ENCODE data around the gene NOSTRIN. TPM values are rescaled to one million over a fixed set of nuclear protein-coding genes. Genes with fewer than 3 reads are reported as not detected.

NOSTRIN gene, protein sequence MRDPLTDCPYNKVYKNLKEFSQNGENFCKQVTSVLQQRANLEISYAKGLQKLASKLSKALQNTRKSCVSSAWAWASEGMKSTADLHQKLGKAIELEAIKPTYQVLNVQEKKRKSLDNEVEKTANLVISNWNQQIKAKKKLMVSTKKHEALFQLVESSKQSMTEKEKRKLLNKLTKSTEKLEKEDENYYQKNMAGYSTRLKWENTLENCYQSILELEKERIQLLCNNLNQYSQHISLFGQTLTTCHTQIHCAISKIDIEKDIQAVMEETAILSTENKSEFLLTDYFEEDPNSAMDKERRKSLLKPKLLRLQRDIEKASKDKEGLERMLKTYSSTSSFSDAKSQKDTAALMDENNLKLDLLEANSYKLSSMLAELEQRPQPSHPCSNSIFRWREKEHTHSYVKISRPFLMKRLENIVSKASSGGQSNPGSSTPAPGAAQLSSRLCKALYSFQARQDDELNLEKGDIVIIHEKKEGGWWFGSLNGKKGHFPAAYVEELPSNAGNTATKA
- polyA plus RNA-seq (not detected in 3 replicates), polyA minus RNA-seq (not detected in 3 replicates)
- polyA plus RNA-seq (2011; ENCODE audit: low read depth): not detected
- not detected in 2 replicates for polyA plus RNA-seq (2011; cell fraction: cytosol; rRNA removed)
- polyA plus RNA-seq (2011; cell fraction: nucleus; rRNA removed): not detected in 2 replicates
- polyA plus RNA-seq (2012; ENCODE audit: low replicate concordance): 0.05 TPM in 1 of 2 replicates, not detected in the other
- not detected for polyA minus RNA-seq (2011; cell fraction: cytosol; rRNA and poly(A)+ RNA removed)
- 2.2 TPM in 1 of 2 replicates, not detected in the other for polyA minus RNA-seq (2011; cell fraction: nucleus; rRNA and poly(A)+ RNA removed)

DNA sequence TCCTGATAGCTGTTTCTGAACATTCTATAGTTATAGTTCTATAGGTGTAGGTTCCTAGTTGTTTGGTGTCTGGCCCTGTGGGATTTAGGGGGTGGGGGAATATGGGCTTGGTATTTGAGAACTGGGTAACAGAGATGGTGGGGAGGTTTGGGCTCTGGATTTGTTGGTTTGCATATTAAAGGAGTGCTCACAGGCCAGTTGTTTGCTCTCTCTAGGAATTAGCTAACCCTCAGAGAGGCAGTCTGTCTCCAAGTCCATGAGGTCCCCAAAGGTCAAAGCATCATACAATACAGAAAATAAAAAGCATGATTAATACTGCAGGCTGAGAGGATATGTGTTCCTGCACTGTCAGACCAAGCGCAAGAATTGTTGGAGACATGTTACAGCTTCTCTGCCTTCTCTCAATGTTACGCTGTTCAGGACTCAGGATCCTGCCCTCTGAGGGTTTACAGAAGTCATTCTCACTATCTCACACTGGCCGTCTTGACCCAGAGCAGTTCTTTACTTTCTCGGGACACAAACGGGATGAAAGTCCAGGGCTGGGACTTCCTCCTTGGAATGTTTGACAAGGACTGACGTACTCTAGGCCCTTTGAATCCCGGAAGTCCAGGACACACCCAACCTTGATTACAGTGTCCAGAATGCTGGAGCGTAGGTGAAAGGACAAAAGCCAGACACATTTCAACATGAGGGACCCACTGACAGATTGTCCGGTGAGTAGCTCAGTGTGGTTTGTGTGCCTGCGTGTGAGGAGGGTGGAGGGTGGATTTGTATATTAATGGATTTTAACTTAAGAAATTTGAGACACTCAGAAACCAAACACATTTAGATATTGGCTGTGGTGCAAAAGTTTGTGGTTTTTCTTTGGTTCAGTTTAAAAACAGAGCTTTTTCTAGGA, at the start of gene NOSTRIN:
NOSTRIN (plus strand) TSS at position 677 of the 898 bp plus-strand sequence; CDS start at position 687, 10 bp downstream.
- H4K20me1 ChIP-seq (ENCODE audit: control insufficient read depth, extremely low read depth, insufficient read depth, low read length): no peaks in the 10 kb centered on the region
- H3K27me3 ChIP-seq (ENCODE audit: control insufficient read depth, extremely low read depth, insufficient read depth, low read length): no peaks in the 10 kb centered on the region
- FAIRE-seq: no peak
- no peaks in the 10 kb centered on the region for H3K9me1 ChIP-seq (ENCODE audit: control insufficient read depth, extremely low read depth, insufficient read depth, low read length)
- dilution Hi-C loops (cut with MboI; ENCODE audit: extremely low pct_ligation_motif_present, low sequenced_read_pairs): no loop called here
- no peak within 1 kb of the TSS for H3K27ac ChIP-seq (ENCODE audit: control insufficient read depth, insufficient read depth, low read length)
- H3K4me3 ChIP-seq (ENCODE audit: control insufficient read depth in 2 of 3, extremely low read depth in 1 of 3, insufficient read depth in 2 of 3, low read depth in 1 of 3, low read length in 3 of 3): no peak within 1 kb of the TSS
- H3K4me1 ChIP-seq (ENCODE audit: control insufficient read depth, extremely low read depth, insufficient read depth, low read length): no peaks in the 10 kb centered on the region
- H3K9me3 ChIP-seq (ENCODE audit: control insufficient read depth, low read depth, low read length): no peaks in the 10 kb centered on the region
- TF ChIP-seq, protein P1, sequence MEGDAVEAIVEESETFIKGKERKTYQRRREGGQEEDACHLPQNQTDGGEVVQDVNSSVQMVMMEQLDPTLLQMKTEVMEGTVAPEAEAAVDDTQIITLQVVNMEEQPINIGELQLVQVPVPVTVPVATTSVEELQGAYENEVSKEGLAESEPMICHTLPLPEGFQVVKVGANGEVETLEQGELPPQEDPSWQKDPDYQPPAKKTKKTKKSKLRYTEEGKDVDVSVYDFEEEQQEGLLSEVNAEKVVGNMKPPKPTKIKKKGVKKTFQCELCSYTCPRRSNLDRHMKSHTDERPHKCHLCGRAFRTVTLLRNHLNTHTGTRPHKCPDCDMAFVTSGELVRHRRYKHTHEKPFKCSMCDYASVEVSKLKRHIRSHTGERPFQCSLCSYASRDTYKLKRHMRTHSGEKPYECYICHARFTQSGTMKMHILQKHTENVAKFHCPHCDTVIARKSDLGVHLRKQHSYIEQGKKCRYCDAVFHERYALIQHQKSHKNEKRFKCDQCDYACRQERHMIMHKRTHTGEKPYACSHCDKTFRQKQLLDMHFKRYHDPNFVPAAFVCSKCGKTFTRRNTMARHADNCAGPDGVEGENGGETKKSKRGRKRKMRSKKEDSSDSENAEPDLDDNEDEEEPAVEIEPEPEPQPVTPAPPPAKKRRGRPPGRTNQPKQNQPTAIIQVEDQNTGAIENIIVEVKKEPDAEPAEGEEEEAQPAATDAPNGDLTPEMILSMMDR (optimal IDR thresholded peaks at IDR 0.05 in 1 of 3, IDR thresholded peaks at IDR 0.05 in 1 of 3, conservative IDR thresholded peaks at IDR 0.05 in 1 of 3; ENCODE audit: extremely low read depth in 1 of 3, insufficient read depth in 2 of 3, low read length in 3 of 3): no peak
- no peak for TF ChIP-seq EZH2 (IDR thresholded peaks at IDR 0.05; ENCODE audit: low read length)
- H3K36me3 ChIP-seq (ENCODE audit: control insufficient read depth in 2 of 2, extremely low read depth in 1 of 2, insufficient read depth in 2 of 2, low read length in 2 of 2): no peaks in the 10 kb centered on the region
- DNase-seq (ENCODE audit: low read depth, low spot score): no peak
- no peak within 1 kb of the TSS for H3K9ac ChIP-seq (ENCODE audit: control insufficient read depth, extremely low read depth, insufficient read depth, low read length)
- no peak within 1 kb of the TSS for H2AFZ ChIP-seq (ENCODE audit: control insufficient read depth, low read length)
- H3K4me2 ChIP-seq (ENCODE audit: control insufficient read depth, extremely low read depth, insufficient read depth, low read depth, low read length): no peak within 1 kb of the TSS
- no peaks in the 10 kb centered on the region for H3K79me2 ChIP-seq (ENCODE audit: control insufficient read depth, insufficient read depth, low read length)

DNA sequence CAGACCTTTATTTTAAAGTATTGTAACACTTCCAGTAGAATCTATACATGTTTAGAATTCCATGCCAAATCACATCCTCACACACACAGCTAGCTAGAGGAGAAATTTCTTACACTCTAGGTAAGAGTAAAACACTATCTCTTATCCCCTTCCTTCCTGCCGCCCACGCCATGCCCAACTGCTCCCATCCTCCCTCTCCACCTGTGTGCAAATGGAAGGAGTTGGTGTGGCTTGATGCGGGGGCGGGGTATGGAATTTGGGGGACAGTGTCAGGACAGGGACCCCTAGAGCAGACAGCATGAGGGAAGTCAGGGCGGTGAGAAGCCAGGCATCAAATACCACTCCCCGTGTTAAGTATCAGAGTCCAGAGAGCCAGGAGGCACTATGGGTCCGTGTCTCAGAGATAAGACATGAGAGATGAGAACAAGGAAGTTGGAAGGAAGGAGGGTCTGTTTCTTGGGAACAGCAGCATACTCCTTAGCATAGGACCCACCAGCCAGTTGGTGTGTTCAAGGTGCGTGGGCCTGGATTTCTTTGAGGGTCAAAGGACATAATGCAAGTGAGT, 48.6 kb upstream of the NOSTRIN start:
- Histone ChIP-seq H3K36me3 (ENCODE audit: control insufficient read depth in 2 of 2, extremely low read depth in 1 of 2, insufficient read depth in 2 of 2, low read length in 2 of 2) (peaks cover 2 to 5% of the 10 kb centered on the region in 2 experiments), H3K27ac (ENCODE audit: control insufficient read depth, insufficient read depth, low read length) (no peak overlapping the region), H3K27me3 (ENCODE audit: control insufficient read depth, extremely low read depth, insufficient read depth, low read length) (no peaks in the 10 kb centered on the region), H3K4me1 (ENCODE audit: control insufficient read depth, extremely low read depth, insufficient read depth, low read length) (no peaks in the 10 kb centered on the region), H3K4me3 (ENCODE audit: control insufficient read depth in 2 of 3, extremely low read depth in 1 of 3, insufficient read depth in 2 of 3, low read depth in 1 of 3, low read length in 3 of 3) (no peak overlapping the region), H3K9me1 (ENCODE audit: control insufficient read depth, extremely low read depth, insufficient read depth, low read length) (no peaks in the 10 kb centered on the region), H4K20me1 (ENCODE audit: control insufficient read depth, extremely low read depth, insufficient read depth, low read length) (no peaks in the 10 kb centered on the region), H3K79me2 (ENCODE audit: control insufficient read depth, insufficient read depth, low read length) (no peaks in the 10 kb centered on the region), H3K9ac (ENCODE audit: control insufficient read depth, extremely low read depth, insufficient read depth, low read length) (no peak overlapping the region), H3K4me2 (ENCODE audit: control insufficient read depth, extremely low read depth, insufficient read depth, low read depth, low read length) (no peak overlapping the region), H3K9me3 (ENCODE audit: control insufficient read depth, low read depth, low read length) (no peaks in the 10 kb centered on the region), H2AFZ (ENCODE audit: control insufficient read depth, low read length) (no peak overlapping the region)
- FAIRE-seq (no peak), DNase-seq (ENCODE audit: low read depth, low spot score) (no peak)
- dilution Hi-C loops (cut with MboI; ENCODE audit: extremely low pct_ligation_motif_present, low sequenced_read_pairs): no loop called here
- no peak for TF ChIP-seq EZH2 (IDR thresholded peaks at IDR 0.05; ENCODE audit: low read length)
- TF ChIP-seq, protein P1 (optimal IDR thresholded peaks at IDR 0.05 in 1 of 3, IDR thresholded peaks at IDR 0.05 in 1 of 3, conservative IDR thresholded peaks at IDR 0.05 in 1 of 3; ENCODE audit: extremely low read depth in 1 of 3, insufficient read depth in 2 of 3, low read length in 3 of 3): no peak

Measured in keratinocyte (primary cell).